ENCODE results near the gene HSPBP1. TPM values are rescaled to one million over a fixed set of nuclear protein-coding genes. Genes with fewer than 3 reads are reported as not detected.

Gene HSPBP1
- total RNA-seq, 2 donors from 2014 or later, result 29.0 to 82.3 TPM

- Histone ChIP-seq H3K36me3 (no peaks in the 10 kb centered on the region), H3K27ac (no peak overlapping the region), H3K9me3 (no peaks in the 10 kb centered on the region), H3K9ac (ENCODE audit: low read depth in 2 of 2, low read length in 2 of 2) (no peak overlapping the region), H3K4me1 (no peaks in the 10 kb centered on the region), H3K4me3 (no peak overlapping the region), H3K27me3 (no peaks in the 10 kb centered on the region)
- TF ChIP-seq CTCF (IDR thresholded peaks at IDR 0.05), result no peak
- DNase-seq, result no peak
- intact Hi-C loops (cut with DNase I), result no loop called here
Measured at GRCh38 chr19:55272142-55272541, 7.8 kb downstream of the HSPBP1 start.

- TF ChIP-seq CTCF (IDR thresholded peaks at IDR 0.05), result no peak
- Histone ChIP-seq H3K27me3 (no peaks in the 10 kb centered on the region), H3K4me3 (no peak overlapping the region), H3K27ac (no peak overlapping the region), H3K4me1 (no peaks in the 10 kb centered on the region), H3K9ac (ENCODE audit: low read depth in 2 of 2, low read length in 2 of 2) (no peak overlapping the region), H3K36me3 (no peaks in the 10 kb centered on the region), H3K9me3 (no peaks in the 10 kb centered on the region)
- DNase-seq, result no peak
- intact Hi-C loops (cut with DNase I), result no loop called here
Measured at GRCh38 chr19:55270172-55270942, 9.6 kb downstream of the HSPBP1 start.

- TF ChIP-seq CTCF (IDR thresholded peaks at IDR 0.05), result no peak
- no peak for DNase-seq
- Histone ChIP-seq H3K27me3 (no peaks in the 10 kb centered on the region), H3K4me1 (no peaks in the 10 kb centered on the region), H3K9ac (ENCODE audit: low read depth in 2 of 2, low read length in 2 of 2) (no peak overlapping the region), H3K27ac (no peak overlapping the region), H3K4me3 (no peak overlapping the region), H3K36me3 (no peaks in the 10 kb centered on the region), H3K9me3 (no peaks in the 10 kb centered on the region)
- intact Hi-C loops (cut with DNase I), result no loop called here
Measured at GRCh38 chr19:55269299-55269698, 10.6 kb downstream of the HSPBP1 start.

DNA sequence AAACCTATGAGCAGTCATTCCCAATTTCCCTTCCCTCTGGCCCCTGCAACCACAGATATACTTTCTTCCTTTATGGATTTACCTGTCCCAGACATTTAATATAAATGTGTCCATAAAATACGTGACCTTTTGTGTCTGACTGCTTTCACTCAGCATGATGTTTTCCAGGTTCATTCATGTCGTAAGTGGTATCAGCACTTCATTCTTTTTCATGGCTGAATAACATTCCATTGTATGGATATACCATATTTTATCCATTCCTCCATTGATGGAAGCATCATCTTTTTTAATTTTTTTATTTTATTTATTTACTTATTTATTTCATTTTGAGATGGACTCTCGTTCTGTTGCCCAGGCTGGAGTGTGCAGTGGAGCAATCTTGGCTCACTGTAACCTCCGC, 13.1 kb downstream of the HSPBP1 start:
- H3K9ac ChIP-seq (ENCODE audit: low read depth in 2 of 2, low read length in 2 of 2), result no peak overlapping the region
- intact Hi-C loops (cut with DNase I), result no loop called here
- H3K36me3 ChIP-seq, result no peaks in the 10 kb centered on the region
- no peaks in the 10 kb centered on the region for H3K27me3 ChIP-seq
- no peak for TF ChIP-seq CTCF (IDR thresholded peaks at IDR 0.05)
- no peak for DNase-seq
- no peaks in the 10 kb centered on the region for H3K4me1 ChIP-seq
- no peaks in the 10 kb centered on the region for H3K9me3 ChIP-seq
- H3K4me3 ChIP-seq, result no peak overlapping the region
- H3K27ac ChIP-seq, result no peak overlapping the region

GRCh38 chr19:55266404-55266803, 13.5 kb downstream of the HSPBP1 start:
- Histone ChIP-seq H3K36me3 (no peaks in the 10 kb centered on the region), H3K27me3 (no peaks in the 10 kb centered on the region), H3K4me3 (no peak overlapping the region), H3K9me3 (no peaks in the 10 kb centered on the region), H3K4me1 (no peaks in the 10 kb centered on the region), H3K27ac (no peak overlapping the region), H3K9ac (ENCODE audit: low read depth in 2 of 2, low read length in 2 of 2) (no peak overlapping the region)
- no peak for DNase-seq
- TF ChIP-seq CTCF (IDR thresholded peaks at IDR 0.05), result no peak
- intact Hi-C loops (cut with DNase I), result no loop called here
